Activated CD4-positive, CD25-positive, alpha-beta regulatory T cell treated with anti-CD3 and anti-CD28 coated beads, Interleukin-2, amount 50 U/mL, for 16 hours (primary cell): Measurements from ENCODE around the gene P2RY14.

Source experiments
- DNase-seq: peaks from one replicate; pipeline ENCODE4 v3.0.0-alpha.2; 2020; ENCODE audit warnings: low read depth, low spot score

P2RY14 gene

DNA sequence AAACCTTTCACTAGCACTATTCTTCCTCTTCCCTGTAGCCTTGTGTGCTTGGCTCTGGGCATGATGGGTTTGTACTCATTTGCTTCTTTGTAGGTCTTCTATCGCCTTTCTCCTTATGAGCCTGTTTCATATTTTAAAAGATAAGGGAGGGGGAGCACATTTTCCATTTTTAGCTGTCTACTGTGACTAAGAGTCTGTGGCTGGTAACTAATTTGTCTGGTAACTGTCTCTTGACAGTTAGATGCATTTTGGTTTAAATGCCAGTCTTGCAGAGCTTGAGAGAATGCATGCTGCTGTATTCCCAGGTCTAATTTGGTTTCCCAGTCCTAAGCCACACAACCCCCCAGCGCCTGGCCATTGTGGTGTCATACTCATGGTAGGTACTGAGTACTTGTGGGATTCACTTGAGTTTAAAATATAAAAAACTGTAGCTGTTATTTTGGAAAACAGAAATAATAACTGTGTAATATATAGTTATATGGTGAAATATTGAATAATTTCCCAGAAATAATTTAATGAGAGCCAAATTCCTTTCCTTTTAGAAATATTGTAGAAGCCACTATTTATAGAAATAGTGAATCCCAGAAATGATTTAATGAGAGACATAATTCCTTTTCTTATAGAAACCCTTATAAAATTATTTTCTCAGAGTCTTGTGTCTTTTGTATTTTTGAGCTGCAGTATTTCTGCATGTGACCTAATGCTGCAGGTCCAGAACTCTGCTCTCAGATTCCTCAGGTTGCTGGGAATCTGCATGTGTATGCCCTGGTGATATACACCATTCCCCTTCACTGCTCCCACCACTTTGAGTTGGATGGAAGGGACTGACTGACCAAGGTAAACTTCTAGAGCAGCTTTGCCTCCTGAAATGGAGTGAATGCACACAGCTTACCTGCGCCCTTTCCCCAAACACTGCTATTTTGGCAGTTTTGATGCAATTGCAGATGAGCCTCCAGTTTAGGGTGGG is 61.4 kb downstream of the P2RY14 start:
- DNase-seq, result no peak

DNA sequence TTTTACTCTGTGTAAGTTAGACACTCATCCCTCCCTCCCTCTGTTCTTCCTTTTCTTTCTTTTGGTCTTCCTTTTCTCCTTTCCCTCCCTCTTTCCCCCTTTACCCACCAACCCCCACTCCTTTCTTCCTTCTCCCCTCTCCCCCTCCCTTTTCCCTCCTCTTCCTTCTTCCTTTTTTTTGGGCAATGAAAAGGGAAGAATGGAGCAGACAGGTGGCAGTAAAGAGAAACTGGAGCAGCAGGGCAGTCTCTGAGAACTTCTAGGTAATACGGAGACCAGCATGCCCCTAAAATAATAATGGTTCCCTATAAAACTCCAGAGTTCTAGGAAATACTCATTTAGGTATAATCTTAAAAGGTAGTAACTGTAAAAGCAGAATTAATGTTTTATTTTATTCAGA is 63.9 kb downstream of the P2RY14 start:
- no peak for DNase-seq

DNA sequence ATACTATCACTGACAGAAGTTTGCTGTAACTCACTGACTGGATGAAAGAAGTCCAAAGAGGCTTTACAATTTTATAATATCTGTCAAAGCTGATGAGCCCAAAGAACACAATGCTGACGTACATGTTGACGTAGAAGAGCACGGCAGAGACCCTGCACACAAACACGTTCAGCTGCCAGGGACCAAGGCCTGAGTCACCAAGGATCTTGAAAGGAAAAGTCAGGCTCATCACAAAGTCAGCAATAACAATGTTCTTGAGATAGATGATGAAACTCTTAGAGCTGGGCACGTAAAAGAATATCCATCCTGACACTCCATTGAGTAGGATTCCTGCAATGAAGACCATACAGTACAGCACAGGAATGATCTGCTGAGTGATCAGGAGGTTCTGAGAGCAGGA is 64.5 kb downstream of the P2RY14 start:
- no peak for DNase-seq

DNA sequence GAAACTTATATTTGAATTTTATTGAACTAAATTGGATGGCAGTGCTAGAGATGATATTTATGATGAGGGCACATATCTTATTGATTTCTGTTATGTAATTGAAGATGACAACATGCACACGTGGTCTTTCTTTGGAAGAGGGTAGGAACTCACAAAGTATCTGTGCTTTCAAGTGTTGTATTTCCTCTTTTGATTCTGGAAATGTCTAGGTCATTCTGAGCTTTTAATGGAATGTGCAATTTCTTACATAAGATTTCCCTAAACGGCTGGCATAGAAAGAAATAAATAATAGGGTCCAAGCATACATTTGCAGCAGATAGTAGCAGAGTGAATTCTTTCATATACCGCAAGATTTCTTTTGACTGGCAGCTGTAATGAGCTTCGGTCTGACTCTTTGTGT is 65.2 kb downstream of the P2RY14 start:
- no peak for DNase-seq

DNA sequence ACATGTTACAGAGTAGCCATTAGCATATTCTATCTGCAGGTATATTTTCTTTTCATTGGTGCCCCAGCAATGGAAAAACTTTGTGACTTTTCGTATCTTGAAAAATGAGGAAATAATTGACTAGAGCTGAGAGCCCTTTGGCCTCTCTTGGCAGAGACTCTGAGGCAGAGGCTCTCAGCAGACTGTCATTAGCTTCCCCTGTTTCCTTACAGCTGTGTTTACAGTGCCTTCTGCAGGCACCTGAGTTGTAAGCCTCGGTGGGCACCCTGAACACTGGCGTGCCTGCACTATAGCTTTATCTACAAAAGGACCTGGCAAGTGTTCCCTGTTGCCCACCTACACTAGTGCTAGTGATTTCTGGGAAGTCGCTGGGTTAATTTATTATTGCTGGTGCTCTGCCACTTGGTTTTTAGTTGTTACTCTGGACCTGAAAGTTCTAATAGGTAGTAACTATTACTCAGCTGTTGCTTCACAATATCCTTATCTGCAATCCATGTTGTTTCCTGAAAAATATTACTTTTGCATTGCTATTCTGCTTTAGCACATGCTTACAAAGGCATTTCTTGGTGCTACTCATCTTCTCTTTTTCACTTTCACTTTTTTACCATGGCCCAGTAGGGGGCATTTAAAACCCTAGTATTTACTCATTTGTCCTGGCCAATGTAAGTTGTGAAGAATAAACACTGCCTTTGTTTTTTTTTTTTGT is 67.5 kb downstream of the P2RY14 start:
- DNase-seq, result no peak

DNA sequence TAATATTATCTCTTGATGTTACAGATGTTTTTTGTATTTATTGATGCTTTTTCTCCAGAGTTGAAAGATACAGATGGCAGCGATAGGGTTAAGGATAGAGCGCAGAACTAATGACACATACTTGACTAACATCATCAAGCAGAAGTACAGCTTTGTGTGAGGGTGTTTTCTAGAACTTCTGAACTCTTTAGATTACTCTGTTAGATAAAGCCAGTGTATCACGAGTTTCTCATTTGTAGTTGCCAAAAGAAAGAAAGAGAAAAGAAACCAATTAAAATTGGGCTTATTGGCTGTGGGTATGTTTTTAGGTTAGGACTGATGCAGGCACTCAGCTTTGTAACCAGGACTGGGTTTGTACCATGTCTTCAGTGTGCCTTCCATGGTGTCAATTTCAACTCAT is 68.7 kb downstream of the P2RY14 start:
- DNase-seq, result no peak

DNA sequence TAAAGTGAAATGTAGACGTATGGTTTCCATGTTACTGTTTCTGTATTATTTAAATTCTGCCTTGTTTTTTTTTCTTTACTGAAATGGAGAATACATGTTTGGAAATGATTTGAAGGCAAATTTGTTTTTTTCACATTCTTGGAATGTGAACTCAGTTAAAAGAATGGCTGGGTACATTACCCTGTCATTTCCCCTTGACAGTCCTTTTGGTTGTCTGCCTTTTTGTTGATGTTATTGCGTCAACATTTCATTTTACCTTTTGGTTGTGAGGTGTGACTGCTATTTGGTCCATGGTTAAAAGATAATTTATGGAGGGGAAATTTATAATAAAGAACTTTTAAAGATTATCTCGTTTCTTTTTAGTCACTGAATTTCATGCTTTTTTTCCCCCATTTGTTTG is 72.1 kb downstream of the P2RY14 start:
- DNase-seq, result no peak

DNA sequence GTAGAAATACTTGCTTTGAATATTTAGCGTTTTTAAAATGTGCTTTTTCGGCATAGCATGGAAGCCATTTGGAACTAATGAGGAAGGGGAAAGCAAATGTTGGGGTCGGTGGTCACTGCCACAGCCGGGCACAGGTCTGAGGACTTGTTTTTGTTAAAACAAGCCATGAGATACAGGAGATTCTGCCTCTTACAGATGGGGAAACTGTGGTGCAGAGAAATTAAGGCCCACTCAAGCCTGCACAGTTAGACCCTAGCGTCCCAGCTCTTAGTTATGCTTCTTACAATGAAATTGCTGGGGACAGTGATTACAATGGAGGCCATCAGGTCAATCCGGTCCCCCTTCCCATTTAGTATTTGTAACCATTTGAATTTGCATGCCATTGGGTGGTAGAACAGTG is 72.9 kb downstream of the P2RY14 start:
- DNase-seq, result no peak

DNA sequence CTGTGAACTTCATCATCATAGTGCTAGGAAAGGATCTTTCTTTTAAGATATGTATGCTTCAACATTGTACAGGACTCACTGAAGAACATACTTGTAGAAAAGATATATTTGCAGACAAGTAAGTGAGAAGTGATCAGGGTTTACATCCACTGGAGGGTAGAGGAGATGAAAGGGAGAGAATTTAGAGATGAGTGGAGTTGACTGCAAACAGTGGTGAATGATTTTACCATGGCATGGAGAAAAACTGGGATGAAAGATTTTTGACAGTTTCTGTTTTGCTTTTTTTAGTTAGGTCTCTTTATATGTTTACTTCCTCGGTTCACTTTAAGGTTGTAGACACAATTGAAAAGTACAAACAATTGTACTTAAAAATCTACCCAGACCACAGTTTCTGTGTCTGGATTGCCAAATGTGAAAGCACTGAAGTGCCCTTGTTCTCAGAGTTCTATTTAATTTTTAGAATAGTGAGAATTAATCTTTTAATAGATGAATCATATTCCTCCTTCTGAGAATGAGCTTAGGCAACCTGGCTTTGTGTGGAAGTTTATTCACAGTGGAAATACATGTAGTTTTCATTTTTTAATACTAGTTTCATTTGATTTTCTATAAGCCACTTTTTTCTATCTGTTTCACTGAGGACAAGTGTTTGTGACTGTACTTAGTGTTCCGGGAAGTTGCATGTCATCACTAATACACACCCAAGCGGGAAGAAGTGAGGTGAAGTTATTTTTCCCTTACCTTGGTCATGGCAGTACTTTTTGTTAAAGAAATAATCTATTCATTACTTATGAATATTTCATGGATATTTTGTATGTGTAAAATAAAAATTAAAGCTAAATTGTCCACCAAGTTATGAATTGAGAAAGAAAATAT is 73.6 kb downstream of the P2RY14 start:
- DNase-seq, result no peak

DNA sequence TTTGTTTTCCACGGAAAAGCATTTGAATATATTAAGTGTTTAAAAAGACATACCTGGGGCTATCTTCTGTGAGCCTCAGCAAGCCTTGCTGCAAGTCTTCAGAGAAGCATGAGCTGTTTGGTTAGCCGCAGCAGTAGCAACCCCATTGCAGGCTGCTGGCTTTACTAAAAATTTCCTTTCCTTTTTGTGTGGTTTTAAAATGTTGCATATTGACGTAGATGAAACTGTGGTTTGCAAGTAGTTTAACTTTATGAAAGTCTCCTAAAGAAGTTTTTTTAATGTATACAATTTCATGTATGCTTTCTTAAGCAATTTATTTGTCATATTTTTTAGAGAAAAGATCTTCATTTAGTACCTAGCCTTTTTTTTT is 75.3 kb downstream of the P2RY14 start, which contains the start of gene GPR171:
TSS of gene GPR171 (minus strand) at position 166 of the 370 bp plus-strand sequence. CDS start 3,830 bp downstream, outside the sequence.
- DNase-seq, result peak; percentile 23

DNA sequence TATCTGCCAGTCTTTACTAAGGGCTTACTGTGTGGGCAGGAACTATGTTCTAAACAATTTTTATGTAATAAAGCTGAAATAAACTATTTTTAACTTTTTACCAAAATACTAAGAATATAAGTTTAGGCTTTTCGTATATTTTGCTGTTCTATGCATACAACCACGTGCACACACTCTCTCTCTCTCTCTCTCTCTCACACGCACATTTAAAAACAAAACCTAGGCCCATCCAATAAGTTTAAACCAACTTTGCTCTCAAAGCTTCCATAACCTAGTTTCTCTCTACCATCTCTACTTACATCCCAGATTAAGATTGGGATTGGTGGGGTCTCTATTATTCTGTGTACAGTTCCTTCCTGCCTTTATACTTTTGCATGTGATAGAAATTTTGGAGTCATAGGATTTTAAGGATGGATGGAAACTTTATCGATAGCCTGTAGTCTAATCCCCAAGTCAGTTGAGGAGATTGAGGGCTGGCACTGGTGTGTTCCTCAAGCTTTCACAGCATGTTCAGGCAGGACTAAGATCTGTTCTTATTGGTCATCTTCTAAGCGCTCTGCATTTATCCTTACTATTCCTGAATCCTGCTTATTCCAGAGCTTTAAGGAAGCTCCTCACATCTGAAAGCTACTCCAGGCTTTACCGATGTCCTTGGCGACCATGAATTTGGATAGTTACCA is 77.2 kb downstream of the P2RY14 start:
- no peak for DNase-seq

DNA sequence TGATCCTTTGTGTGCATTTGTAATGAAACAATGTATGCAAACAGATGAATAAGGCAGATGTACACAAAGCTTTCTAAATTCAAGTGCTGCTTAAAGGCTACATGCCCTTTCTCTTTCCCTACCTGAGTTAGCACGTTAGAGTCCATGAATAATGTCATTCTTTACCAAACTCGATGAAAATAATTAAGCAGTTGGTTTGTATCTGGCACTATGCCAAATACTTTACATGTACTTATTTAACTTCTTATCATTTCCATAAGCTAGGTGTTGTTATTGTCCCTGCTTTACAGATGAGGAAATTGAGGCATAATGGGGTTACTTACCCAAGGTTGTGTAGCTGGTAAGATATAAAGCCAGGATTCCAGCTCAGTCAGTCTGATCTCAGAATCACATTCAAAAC is 77.8 kb downstream of the P2RY14 start:
- no peak for DNase-seq

DNA sequence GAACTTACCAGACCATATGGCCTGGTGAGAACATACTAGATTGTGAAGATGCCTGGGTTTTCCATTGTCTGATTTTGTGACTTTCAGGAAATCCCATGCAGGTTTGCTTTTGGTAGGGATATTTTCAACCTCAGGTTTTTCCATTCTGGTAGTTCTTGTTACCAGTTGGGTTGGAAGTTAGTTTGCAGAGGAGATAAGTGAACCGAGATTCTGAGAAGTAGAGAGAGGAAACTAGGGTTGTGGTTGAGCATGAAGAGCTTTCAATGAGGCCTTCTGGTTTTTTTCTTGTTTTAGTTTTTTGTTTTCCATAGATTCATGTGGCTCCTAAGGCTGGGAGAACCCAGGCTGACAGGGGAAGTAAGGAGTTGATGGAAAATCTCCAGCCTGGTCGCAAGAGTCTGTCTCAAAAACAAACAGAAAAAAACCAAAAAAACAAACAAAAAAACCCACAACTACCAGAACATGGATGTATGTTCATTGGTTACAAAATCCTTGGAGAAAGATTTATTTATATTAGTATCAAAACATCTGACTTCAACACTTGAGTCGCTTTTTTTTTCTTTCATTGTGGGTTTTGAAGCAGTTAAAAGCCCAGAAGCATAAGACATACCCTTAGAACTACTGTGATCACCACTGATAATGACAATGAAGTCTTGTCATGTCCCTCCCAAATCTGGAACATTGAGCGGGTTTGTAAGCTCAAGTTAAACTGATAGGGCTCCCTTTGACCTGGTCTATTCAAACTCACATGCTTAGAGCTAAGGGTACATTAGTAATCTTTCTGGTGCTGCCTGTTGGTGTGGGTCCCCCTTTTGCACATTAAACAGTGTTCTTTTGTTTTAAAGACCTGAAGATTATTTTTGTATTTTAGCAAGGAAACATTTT is 78.5 kb downstream of the P2RY14 start:
- DNase-seq, result no peak

DNA sequence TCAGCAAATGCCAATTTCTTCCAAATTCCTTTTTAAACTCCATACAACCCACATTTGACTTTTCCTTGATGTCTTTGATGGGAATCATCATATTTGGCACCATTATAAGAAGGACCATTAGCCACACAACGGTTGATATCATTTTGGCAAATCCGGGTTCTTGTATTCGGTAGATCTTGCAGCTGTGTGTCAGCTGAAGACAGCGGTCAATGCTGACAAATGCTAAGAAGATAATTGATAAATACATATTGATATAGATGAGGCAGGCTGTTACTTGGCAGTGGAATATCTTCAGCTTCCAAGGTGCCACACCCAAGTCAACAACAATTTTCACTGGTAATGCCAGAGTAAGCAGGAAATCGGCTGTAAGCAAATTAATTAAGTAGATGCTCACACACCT is 79.5 kb downstream of the P2RY14 start:
- DNase-seq, result no peak

DNA sequence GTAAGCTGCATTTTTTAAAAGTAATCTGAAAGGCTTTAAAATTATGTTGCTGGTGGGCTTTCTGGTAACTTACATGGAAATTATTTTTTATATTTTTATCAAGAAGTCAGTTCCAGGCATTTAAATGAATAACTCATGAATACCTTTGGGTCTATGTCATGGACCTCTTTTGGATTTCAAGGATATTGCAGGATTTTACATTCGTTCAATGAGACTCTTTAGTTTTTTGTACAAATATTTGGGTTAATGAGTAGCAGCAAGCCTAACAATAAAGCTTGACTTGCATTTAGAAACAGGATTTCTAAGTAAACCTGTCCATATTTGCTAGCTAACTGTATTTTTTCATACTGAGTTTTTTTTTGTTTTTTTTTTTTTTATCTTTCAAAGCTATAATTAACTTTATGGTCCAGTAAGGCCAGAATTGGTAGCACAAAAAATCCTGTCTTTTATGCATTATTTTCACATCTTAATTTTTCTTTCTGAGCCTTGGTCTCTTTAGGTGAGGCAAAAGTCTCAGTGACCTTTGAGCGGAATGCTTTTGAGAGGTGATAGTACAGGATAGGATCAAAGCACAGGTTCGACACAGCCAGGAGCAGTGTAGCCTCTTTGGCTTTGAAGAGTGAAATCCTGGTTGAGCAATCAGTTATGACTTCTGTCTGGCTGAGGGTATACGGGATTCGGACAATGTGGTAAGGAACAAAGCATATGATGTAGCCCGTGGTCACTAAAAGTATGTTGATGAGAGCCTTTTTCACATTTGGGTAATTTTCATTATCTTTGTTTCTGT is 80.2 kb downstream of the P2RY14 start:
- DNase-seq, result no peak

DNA sequence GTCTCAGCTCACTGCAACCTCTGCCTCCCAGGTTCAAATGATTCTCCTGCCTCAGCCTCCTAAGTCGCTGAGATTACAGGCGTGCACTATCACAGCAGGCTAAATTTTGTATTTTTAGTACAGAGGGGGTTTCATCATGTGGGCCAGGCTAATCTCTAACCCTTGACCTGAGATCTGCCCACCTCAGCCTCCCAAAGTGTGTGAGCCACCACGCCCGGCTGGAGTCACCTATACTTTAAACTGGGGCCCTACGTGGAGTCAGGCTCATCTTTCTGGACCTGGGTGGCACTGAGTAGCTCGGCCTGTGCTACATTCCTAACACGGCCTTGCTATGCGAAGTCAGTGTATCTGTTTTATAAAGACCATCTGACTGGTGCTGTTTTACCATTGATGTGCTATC is 81.1 kb downstream of the P2RY14 start:
- no peak for DNase-seq

DNA sequence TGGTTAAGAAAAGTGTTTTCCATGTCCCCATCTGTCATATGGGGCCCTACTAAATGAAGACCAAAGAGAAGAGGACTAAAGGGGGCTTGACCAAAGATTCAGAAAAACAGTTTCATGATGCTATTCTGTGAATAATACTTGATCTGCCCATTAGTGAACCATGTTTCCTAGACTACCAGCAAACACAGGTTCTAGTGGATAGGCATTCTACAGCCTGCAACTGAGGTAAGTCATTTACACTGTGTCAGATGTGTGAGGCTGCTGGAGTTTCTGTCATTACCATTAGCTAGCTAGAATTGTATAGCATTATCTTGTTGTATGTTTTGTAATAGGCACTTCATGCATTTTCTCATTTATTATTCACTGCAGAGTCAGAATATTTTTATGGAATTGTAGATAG is 81.9 kb downstream of the P2RY14 start:
- no peak for DNase-seq

DNA sequence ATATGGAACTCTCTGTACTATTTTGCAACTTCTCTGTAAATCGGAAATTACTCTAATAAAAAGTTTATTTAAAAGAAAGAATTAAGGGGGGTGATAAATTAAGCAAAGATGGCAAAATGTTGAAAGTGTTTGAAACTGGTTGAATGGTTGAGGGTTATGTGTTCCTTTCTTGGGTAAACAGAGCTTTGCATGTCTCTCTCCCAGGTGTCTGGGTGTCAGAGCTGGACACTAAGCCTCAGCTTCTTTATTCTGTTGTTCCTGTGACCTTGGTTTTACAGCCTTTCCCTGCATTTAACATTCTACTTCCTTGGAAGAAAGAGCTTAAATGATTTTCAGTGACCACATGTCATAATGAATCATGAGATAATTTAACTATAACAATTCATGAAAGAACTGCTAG is 82.5 kb downstream of the P2RY14 start:
- DNase-seq, result no peak

DNA sequence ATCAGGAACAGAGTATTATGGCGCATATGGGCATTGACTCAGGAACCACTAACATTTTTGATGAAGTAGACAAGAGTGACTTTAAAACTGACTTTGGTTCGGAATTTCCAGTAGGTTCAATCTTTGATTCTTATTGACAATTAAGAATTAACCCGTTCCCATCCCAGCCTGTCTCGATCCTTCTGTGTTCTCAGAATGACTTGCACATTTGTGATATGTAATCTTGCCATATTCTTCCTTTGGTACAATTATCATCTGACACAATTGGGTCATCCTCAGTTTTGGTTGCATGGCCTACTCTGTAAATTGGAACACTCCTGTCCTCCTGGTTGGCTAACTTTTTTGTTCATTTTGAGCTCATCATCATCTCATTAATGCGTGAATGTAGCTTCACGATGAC is 85.8 kb downstream of the P2RY14 start:
- no peak for DNase-seq

DNA sequence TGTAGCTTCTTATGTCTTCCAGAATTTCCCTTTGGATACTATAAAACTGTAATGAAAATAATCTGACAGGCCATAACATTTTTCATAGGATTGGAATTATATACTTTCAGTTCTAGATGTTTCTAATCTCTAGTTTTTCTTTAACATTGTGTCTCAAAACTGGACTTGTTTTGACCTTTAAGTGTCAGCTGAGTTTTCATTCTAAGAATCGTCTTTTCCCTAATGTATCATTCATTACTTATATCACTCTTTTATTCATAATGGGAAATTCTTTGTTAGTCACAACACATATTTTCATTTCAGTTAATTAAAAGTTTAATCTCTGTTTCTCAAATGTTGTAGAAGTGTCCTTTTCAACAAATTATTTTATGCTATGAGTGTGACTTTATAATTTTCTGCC is 87.2 kb downstream of the P2RY14 start:
- no peak for DNase-seq
